HG02885 (cell line): Measurements from ENCODE around the gene TLE5.
"Not testable (repeated sequence)": the region's sequence is repeated elsewhere in the genome, so short reads cannot be mapped to it uniquely, and the experiment has no call there.

ENCODE experiments used
- ATAC-seq: cut with Tn5 transposase; IDR thresholded peaks from one replicate; pipeline ENCODE4 v1.9.1; 2021; ENCODE audit warnings: mild to moderate bottlenecking; ENCODE audit not compliant: unreplicated experiment, poor library complexity

TLE5 gene

GRCh38 chr19:3045885-3046697 lies 16.2 kb downstream of the TLE5 start:
- no peak for ATAC-seq

DNA sequence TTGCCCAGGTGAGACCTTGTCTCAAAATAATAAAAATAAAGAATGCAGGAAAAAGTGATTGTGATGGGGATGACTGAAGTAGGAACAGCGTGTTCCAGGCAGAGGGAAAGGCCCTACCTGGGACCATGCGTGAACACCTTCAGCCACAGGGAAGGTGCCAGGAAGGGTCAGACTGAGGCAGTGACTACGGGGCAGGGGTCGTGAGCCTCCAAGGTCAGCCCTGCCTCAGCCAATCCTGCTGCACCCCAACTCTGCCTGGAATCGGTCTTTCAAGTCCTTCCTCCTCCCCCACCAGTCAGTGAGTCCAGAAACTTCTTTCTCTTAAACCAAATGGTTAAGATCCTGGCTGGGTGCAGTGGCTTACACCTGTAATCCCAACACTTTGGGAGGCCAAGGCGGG lies 17.1 kb downstream of the TLE5 start:
- no peak for ATAC-seq

DNA sequence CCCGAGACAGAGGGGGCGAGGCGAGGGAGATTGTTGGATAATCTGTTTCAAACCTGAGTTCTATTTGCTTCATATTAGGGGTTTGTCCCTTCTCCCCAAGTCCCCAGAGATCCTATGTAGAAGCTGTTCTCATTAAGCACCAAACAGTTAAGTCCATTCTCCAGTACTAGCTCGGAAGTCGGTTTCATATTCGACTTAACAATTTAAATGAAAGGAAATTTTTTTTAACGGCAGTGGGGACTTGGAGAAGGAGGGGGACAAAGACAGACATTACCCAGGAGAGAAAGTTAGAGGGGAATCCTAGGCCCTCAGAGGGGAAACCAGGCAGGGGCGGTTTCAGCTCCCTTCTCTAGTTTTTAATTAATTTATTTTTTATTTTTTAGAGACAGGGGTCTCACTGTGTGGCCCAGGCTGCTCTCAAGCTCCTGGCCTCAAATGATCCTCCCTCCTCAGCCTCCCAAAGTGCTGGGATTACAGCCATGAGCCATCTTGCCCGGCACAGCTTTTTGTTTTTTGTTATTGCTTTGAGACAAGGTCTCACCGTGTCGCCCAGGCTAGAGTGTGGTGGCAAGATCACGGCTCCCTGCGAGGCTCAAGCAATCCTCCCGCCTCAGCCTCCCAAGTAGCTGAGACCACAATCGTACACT lies 19.6 kb downstream of the TLE5 start:
- no peak for ATAC-seq

GRCh38 chr19:3041761-3042620 lies 20.3 kb downstream of the TLE5 start:
- no peak for ATAC-seq

DNA sequence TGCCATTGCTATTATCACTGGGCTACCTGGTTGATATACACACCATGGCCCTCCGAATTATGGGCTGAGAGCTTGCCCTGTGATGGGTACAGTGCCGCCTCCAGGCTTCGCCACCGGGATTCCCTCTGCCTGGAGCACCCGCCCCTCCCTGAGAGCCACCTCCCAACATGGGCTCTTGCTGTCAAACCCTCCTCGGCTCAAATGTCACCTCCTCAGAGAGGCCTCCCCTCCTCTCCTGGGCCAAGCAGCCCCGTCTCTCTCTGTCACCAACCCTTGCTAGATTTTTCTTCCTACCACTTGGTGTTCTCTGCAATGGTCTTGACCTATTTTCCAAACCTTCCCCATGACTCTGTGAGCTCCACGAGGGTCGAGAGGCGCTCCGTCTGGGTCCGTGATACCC lies 21.0 kb downstream of the TLE5 start:
- ATAC-seq = no peak

GRCh38 chr19:3039641-3040077 lies 22.6 kb downstream of the TLE5 start:
- ATAC-seq = no peak

DNA sequence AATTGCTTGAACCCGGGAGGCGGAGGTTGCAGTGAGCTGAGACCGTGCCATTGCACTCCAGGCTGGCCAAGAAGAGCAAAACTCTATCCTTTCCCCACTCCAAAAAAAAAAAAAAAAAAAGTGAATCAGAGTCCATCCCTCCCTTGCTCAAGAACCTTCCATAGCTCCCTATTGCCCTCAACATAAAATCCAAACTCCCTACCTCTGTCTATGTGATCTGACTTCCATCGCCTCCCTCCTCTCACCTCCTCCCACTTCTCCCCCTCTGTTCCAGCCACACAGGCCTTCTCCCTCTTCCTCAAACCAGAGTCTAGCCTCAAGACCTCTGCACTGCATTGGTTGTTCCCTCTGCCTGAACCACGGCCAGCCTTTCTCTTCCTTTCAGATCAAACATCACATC lies 23.2 kb downstream of the TLE5 start:
- no peak for ATAC-seq

GRCh38 chr19:3038214-3038613 lies 24.1 kb downstream of the TLE5 start:
- no peak for ATAC-seq

DNA sequence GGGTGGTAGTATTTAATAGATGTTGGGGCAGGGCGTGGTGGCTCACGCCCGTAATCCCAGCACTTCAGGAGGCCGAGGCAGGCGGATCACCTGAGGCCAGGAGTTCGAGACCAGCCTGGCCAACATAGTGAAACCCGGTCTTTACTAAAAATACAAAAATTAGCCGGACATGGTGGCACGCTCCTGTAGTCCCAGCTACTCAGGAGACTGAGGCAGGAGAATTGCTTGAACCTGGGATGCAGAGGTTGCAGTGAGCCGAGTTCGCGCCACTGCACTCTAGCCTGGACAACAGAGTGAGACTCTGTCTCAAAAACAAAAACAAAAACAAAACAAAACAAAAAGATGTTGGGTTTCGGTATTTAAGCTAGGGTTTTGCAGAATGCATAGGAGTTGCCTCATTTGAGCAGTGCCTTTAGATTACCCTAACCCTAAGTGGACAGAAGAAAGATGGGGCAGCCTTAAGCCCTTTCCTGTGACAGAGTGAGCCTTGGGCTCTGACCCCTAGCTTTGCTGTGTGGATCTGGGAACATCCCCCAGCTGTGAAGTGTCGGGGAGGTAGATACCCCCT lies 25.2 kb downstream of the TLE5 start:
- ATAC-seq = not testable (repeated sequence)

DNA sequence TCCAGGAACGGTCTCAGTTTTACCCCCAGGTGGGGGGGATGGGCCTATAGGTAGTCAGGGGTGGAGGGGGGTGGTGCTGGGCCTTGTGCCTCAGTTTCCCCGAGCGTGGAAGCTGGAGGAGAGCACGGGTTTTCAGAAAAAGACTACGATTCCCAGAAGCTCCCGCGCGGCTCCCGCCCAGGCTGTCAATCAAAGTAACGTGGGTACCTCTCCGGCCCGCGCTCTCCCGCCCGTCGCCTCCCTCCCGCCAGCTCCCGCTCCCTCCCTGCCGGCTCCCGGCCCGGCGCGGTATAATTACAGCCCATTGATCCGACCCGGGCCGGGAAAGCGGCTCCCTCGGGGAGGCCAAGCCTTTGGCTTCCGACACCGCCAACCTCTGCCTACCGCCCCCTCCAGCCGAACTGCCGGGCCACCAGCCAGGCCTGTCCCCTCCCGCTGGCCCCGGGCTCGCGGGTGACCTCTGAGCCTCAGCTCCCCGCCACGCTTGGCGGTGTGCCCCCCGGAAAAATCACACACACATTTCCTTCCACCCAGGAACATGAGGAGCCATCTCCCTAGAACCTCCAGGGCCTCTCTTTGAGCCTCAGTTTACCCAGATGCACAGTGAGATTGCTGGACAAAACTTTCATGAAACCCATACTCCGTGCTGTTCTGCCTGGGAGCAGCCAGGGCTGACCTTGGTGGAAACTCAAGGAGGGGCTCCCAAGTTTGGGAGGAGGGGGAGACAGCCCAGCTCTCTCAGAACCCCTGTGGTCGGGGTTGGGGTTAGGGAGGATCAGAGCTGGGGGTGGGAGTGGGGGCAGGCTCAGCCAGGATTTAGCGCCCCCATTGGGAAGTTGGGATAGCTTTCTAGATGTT lies 25.9 kb downstream of the TLE5 start:
- ATAC-seq = peak; percentile 41

DNA sequence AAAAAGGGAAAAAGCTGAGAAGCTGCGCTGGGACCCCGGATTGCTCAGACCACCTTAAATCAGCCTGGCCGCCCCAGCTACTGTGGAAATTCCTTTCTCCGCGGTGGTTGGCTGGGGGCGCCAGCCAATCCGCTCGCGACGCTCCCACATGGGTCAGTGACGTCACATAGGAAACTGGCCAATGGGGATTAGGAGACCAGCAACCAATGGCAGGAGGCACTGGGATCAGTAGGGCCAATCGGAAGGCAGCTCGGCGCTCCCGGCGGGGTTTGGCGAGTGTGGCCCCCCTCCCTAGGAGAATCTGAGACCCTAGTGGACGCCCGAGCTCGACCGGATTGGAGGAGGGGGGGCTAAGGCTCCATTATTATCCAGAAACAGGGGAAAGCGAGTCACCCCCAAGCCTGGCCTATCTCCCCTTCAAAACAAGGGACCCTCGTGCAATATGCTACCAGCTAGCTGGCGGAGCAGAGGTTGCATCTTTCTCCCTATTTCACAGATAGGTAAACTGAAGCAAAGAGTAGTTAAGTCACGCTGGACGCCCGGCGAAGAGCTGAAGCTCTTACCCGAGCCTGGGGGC lies 26.7 kb downstream of the TLE5 start:
- peak; percentile 88 for ATAC-seq

DNA sequence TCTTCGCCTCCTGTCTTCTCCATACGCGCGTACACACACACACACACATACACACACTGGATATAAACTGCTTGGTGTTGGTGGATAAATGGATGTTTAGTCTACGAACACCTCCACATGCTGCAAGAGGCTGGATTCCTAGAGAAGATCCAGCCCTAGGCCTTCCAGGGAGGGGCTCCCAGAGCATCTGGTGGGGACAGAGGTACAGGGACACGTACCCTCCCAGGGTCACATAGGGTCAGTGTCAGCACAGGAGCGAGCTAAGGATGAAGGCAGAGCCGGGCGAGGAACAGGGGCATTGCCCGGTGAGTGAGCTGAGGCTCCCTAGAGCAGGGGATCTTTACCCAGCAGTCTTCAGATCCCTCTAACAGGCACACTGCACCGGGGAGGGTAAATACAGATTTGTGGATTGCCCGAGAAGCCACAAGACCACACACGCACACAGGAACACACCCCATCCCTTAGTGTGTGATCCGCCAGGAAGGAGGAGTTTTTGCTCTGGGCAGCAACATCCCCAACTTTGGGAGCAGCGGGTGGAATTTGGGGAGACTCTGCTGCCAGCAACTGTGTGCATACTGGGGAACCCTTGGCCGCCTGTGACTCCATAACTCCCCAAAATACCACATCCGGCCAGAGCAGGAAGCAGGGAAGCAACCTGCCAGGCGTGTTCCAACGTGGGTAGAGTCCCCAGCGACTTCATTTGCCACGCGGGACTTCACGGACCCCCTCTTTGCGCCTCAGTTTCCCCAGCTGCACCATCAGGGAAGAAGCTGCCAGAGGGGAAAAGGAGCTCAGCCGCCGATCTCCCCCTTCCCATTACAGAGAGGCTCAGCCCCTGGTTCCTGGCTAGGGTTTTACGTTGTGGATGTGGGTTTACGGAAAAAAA lies 27.4 kb downstream of the TLE5 start:
- peak; percentile 4 for ATAC-seq

- ATAC-seq = no peak
These were observed 28.0 kb downstream of the TLE5 start for GRCh38 chr19:3034406-3034655.

DNA sequence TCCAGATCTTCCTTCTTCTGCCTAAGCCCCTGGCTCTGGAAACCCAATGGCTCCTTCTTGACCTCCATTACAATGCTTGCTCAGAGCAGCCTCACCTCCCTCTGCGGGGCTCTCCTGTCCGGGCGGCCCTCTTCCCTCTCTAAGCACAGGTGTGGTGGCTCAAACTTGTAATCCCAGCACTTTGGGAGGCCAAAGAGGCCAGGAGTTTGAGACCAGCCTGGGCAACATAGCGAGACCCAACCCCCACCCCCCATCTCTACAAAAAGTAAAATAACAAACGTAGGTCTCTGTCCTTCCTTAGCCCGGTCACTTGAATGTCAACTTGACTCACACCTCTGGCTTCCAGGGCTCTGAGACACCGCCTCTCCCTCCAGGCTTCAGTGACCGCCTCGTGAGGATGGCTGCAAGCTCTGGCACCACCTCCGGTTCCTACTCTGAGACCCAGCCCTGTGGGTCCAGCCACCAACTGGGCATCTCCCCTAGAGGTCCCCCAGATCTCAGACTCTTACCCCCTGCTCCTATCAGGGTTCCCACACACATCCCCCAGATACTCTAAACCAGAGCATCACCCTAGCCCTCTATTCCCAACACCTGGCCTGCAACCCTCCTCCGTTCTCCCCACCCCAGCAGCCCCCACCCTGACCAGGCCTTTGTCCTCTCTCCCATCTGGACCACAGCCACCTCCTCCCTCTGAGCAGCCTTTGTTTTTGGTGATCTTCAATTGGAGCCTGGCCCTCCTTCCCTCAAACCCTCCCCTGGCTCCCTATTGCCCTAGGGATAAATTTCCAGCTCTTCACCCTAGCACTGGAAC lies 28.5 kb downstream of the TLE5 start:
- no peak for ATAC-seq

DNA sequence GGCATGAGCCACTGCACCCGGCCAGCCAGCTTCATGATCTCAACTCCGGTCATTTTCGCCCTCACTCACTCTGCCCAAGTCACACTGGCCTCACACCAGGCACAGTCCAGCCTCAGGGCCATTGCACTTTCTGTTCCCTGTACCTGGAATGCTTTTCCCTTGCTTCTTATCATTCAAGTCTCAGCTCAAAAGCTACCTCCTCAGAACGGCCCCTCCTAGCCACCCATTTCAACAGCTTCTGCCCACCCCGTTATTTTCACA lies 30.8 kb downstream of the TLE5 start:
- no peak for ATAC-seq

- ATAC-seq = no peak
These were observed 33.0 kb downstream of the TLE5 start, which contains the start of gene TLE2 for GRCh38 chr19:3029065-3029923. TLE2 (minus strand) TSS chr19:3029280; CDS start chr19:3028904, 376 bp downstream.
